ENCODE data around the gene PTPRN2.

GRCh38 chr7:157673573-157673972 is 914.0 kb downstream of the PTPRN2 start:
- no peak for TF ChIP-seq POLR2AphosphoS5 (IDR thresholded peaks at IDR 0.05; ENCODE audit: low read depth, low read length)
- TF ChIP-seq CTCF (IDR thresholded peaks at IDR 0.05 in 2 of 3, conservative IDR thresholded peaks at IDR 0.05 in 1 of 3; ENCODE audit: borderline replicate concordance in 1 of 3, insufficient read depth in 1 of 3, low read depth in 2 of 3, low read length in 2 of 3): no peak
- no peak for TF ChIP-seq POLR2A (IDR thresholded peaks at IDR 0.05; ENCODE audit: borderline replicate concordance, extremely low read depth, insufficient read depth, insufficient read length)
- no peak for TF ChIP-seq SRF (IDR thresholded peaks at IDR 0.05; ENCODE audit: low read depth)
- no peak for TF ChIP-seq JUND (IDR thresholded peaks at IDR 0.05)
- no peak for TF ChIP-seq EZH2phosphoT487 (IDR thresholded peaks at IDR 0.05; ENCODE audit: borderline replicate concordance)
- no peak for TF ChIP-seq EGR1 (IDR thresholded peaks at IDR 0.05; ENCODE audit: low read depth)
- no peak for TF ChIP-seq SIN3A (IDR thresholded peaks at IDR 0.05; ENCODE audit: low read depth)
- no peak for TF ChIP-seq ATF3 (IDR thresholded peaks at IDR 0.05)
- TF ChIP-seq EZH2 (IDR thresholded peaks at IDR 0.05): no peak
- TF ChIP-seq REST (IDR thresholded peaks at IDR 0.05; ENCODE audit: low read depth): no peak
- no peak for TF ChIP-seq MAX (IDR thresholded peaks at IDR 0.05)
- TF ChIP-seq YY1 (IDR thresholded peaks at IDR 0.05; ENCODE audit: extremely low read depth, insufficient replicate concordance, low read depth, low read length): no peak
